ENCODE measurements around the gene PARD3. TPM values are rescaled to one million over a fixed set of nuclear protein-coding genes. Genes with fewer than 3 reads are reported as not detected.
A peak's percentile ranks its signal among the peaks of the same experiment; 100 is the strongest.

The PARD3 gene
- total RNA-seq, 1 donor from 2014 or later: 98.2 TPM

- Histone ChIP-seq H3K27me3 (ENCODE audit: control insufficient read depth, insufficient read depth, low read length) (no peaks in the 10 kb centered on the region), H3K36me3 (ENCODE audit: control insufficient read depth, insufficient read depth, low read length) (no peaks in the 10 kb centered on the region), H3K4me3 (ENCODE audit: low read depth, low read length) (no peak overlapping the region)
- FAIRE-seq (no peak), DNase-seq (ENCODE audit: low read depth) (no peak)
- no peak for TF ChIP-seq CTCF (IDR thresholded peaks at IDR 0.05; ENCODE audit: insufficient read depth, low read length, severe bottlenecking)
Observed at GRCh38 chr10:34726862-34727261, 88.2 kb downstream of the PARD3 start.

- no peak overlapping the region for H3K4me3 ChIP-seq (ENCODE audit: low read depth, low read length)
- FAIRE-seq (no peak), DNase-seq (ENCODE audit: low read depth) (peak; percentile 64)
- TF ChIP-seq CTCF (IDR thresholded peaks at IDR 0.05; ENCODE audit: insufficient read depth, low read length, severe bottlenecking): peak; percentile 51
- no peaks in the 10 kb centered on the region for H3K36me3 ChIP-seq (ENCODE audit: control insufficient read depth, insufficient read depth, low read length)
- no peaks in the 10 kb centered on the region for H3K27me3 ChIP-seq (ENCODE audit: control insufficient read depth, insufficient read depth, low read length)
Observed at GRCh38 chr10:34723750-34724149, 91.3 kb downstream of the PARD3 start.

GRCh38 chr10:34722404-34722803 lies 92.7 kb downstream of the PARD3 start:
- no peak for FAIRE-seq
- TF ChIP-seq CTCF (IDR thresholded peaks at IDR 0.05; ENCODE audit: insufficient read depth, low read length, severe bottlenecking): no peak
- no peak for DNase-seq (ENCODE audit: low read depth)

GRCh38 chr10:34721208-34721840 lies 93.8 kb downstream of the PARD3 start:
- no peak overlapping the region for H3K4me3 ChIP-seq (ENCODE audit: low read depth, low read length)
- H3K36me3 ChIP-seq (ENCODE audit: control insufficient read depth, insufficient read depth, low read length): no peaks in the 10 kb centered on the region
- DNase-seq (ENCODE audit: low read depth) (peak; percentile 79), FAIRE-seq (no peak)
- no peak for TF ChIP-seq CTCF (IDR thresholded peaks at IDR 0.05; ENCODE audit: insufficient read depth, low read length, severe bottlenecking)
- H3K27me3 ChIP-seq (ENCODE audit: control insufficient read depth, insufficient read depth, low read length): no peaks in the 10 kb centered on the region

More at GRCh38 chr10:34722404-34722803, 92.7 kb downstream of the PARD3 start:
- no peak overlapping the region for H3K4me3 ChIP-seq (ENCODE audit: low read depth, low read length)
- H3K36me3 ChIP-seq (ENCODE audit: control insufficient read depth, insufficient read depth, low read length): no peaks in the 10 kb centered on the region
- H3K27me3 ChIP-seq (ENCODE audit: control insufficient read depth, insufficient read depth, low read length): no peaks in the 10 kb centered on the region

GRCh38 chr10:34719746-34720145 lies 95.3 kb downstream of the PARD3 start:
- Histone ChIP-seq H3K4me3 (ENCODE audit: low read depth, low read length) (no peak overlapping the region), H3K36me3 (ENCODE audit: control insufficient read depth, insufficient read depth, low read length) (no peaks in the 10 kb centered on the region), H3K27me3 (ENCODE audit: control insufficient read depth, insufficient read depth, low read length) (no peaks in the 10 kb centered on the region)
- FAIRE-seq (no peak), DNase-seq (ENCODE audit: low read depth) (peak; percentile 94)
- TF ChIP-seq CTCF (IDR thresholded peaks at IDR 0.05; ENCODE audit: insufficient read depth, low read length, severe bottlenecking): no peak

- DNase-seq (ENCODE audit: low read depth) (peak; percentile 79), FAIRE-seq (no peak)
- Histone ChIP-seq H3K27me3 (ENCODE audit: control insufficient read depth, insufficient read depth, low read length) (no peaks in the 10 kb centered on the region), H3K4me3 (ENCODE audit: low read depth, low read length) (no peak overlapping the region), H3K36me3 (ENCODE audit: control insufficient read depth, insufficient read depth, low read length) (no peaks in the 10 kb centered on the region)
- TF ChIP-seq CTCF (IDR thresholded peaks at IDR 0.05; ENCODE audit: insufficient read depth, low read length, severe bottlenecking): no peak
Observed at GRCh38 chr10:34719328-34719727, 95.8 kb downstream of the PARD3 start.
